GM12892 (cell line): ENCODE data around the gene LARGE1.

Experiments used
- POLR2A ChIP-seq: IDR thresholded peaks from 2 replicates; pipeline ENCODE4 v1.6.1; 2011; ENCODE audit warnings: low read depth, low read length, control low read depth
- POLR2AphosphoS5 ChIP-seq: IDR thresholded peaks from 2 replicates; pipeline ENCODE4 v1.6.1; 2011; ENCODE audit warnings: low read depth, low read length, control low read depth

DNA sequence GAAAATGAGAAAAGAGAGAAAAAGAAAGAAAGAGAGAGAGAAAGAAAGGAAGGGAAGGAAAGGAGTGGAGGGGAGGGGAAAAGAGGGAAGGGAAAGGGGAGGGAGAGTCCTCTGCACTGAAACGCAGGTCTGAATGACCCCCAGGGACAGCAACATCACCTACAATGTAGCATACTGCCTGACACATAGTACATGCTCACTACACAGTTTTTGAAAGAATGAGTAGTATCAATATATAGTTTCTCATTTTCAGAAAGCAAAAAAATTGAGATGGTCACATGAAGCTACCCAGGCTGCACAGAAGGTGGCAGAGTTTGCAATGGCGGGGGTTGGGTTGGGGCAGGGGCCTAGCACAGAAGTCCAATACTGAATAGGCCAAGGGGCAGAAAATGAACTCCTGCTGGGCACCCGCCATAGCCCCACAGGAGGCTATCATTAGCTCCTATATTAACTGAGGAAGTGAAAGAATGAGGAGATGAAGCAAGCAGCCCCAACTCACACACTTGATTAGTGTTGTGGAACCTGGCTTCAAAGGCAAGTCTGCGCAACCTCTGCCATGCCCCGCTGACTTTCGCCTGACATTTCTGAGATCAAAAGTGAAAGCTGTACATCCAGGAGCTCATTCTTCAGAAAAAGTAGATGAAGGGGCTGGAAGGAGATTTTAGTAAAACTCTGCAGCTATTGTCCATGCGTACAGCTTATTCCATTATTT is 620.9 kb downstream of the LARGE1 start:
- TF ChIP-seq POLR2AphosphoS5 (no peak; the same call in 1 of the 2 replicates), POLR2A (no peak)
